HG03135 (cell line): ENCODE data around the gene CALY.

Experiments
- ATAC-seq: cut with Tn5 transposase; IDR thresholded peaks from one replicate; pipeline ENCODE4 v1.9.1; 2021; ENCODE audit warnings: mild to moderate bottlenecking, moderate library complexity; ENCODE audit not compliant: unreplicated experiment

Gene CALY

DNA sequence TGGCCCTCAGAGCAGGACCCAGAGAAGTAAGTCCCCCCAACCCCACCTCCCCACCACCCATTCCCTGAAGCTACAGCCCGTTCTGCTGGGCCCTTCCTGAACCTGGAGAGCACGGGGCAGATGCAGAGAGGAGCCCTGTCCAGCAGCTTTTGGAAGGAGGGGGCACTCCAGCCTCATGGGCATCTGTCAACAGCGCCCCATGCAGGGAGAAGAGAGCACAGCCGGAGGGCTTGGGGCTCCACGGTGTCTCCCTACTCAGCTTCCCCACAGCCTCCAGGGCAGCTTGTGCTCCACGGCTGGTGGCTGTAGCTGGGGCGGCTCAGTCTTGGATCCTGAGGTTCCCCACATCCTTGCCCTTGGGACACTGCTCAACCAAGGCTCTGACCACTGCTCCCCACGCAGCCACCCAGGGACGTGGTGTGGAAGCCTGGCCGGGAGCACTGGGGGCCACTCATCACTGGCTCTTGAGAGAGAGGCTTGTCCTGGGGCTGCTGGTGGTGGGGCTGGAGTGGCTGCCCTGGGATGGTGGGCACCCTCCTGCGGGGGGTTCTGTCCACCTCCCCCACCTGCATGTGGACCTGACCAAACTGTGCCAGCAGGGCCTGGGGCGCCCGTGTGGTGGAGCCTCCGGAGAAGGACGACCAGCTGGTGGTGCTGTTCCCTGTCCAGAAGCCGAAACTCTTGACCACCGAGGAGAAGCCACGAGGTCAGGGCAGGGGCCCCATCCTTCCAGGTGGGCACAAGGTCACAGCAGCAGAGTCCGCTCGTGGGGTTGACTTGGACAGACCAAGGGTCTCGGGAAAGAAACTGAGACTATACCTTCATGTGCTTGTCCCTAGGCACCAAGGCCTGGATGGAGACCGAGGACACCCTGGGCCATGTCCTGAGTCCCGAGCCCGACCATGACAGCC is 15.0 kb upstream of the CALY start:
- ATAC-seq, result no peak

DNA sequence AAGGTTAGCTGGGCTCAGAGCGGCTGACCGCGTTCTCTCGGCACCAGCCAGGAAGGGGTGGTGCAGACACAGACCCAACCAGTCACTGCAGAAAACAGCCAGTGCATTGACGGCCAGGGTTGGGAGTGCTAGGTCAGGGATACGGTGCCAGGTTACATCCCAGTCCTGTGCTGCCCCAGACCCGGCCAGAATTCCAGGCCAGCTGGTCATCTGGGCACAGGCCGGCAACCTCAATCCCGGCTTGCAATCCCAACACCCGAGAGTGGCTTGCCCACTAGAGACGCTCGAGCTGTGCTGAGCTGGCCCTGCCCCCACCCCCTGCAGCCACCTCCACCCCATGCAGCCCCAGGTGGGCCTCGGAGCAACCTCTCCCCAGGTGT is 14.2 kb upstream of the CALY start:
- ATAC-seq, result no peak

DNA sequence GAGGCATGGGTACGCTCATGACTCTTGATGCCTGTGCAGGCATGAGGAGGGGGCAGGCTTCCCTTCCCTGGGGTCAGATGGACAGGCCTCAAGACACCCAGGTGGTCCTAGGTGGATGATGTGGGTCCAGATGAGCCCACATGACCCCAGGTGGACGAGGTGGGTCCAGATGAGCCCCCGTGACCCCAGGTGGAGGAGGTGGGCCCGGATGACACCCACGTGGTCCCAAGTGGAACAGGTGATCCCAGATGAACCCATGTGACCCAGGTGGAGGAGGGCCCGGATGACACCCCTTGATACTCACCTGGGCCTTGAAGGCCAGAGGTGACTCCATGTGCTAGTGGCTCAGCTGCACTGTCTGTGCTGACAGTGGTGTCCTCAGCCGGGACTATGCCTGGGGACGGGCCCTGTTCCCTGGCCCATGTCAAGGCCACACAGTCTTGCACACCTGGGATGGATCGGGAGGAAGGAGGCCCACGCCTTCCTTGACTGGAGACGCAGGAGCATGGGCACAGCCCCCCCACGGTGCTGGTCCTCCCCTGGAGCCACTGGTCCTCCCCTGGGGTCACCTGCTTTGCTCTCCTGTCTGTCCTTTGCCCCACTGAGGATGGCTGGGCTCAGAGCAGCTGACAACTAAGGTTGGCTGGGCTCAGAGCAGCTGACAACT is 13.7 kb upstream of the CALY start:
- no peak for ATAC-seq

DNA sequence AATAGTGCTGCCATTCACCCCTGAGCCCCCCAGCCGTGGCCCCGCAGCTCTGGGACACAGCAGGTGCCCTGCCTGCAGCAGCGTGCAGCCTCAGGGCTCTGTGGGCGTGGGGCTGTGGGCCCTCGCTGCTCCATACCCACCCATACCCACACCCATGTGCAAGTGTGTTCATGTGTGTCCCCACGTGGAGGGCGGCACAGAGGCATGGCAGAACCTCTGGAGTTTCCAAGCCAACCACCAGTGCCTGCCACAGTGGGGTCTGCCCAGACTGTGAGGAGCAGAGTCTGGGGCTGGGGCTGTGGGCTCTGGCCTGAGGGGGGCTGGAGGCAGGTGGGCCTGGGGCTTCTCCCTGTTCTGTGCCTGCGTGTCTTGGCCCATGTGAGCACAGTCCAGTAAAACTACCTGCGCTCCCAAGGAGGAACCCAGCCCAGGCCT is 12.9 kb upstream of the CALY start:
- ATAC-seq, result no peak

DNA sequence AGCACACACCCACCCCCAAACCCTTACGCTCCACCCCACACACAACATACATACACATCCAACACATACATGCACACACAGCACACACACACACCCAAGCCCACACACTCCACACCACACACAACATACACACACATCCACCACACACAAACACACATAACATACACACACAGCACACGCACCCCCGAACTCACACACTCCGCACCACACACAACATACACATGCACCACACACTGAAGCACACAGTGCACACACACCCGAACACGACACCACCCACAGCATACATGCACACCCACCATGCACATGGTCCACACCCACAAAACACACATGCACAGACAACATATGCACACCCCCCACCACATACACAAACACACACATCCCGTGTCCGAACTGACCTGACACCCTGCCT is 12.5 kb upstream of the CALY start:
- ATAC-seq, result no peak

DNA sequence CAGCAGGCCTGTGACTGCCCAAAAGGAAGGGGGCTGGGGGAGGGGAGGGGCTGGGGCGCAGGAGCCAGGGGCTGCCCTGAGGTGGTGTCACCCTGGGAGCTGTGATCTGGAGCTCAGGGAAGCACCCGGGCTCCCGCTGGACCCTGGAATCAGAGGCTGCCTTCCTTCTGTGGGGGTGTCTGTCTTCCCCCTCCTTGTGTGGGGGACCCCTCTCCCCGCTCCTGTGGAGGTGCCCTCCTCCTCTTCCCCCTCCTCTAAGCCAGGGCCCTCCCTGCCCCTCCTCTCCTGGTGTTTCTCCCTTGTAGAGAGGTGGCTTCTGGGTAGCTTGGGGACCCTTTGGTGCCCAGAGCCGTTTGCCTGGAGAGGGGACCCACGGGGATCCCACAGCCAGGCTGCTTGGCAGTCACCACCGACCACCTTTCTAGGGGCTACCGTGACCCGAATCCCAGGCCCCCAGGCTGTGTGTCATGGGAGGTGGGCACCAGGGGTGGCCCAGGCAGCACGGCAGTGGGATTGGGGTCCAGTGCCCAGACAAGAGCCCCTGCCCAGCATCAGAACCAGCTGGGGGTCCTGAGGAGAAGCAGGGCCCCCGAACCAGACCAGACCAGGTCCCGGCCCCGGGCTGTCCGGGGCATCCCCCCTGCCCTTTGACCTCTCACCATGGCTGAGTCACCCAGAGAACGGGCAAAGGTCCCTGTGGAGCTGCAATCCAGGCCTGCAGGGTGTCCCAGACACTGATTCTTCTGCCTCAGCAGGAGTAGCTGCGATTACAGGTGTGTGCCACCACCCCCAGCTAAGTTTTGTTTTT is 11.2 kb upstream of the CALY start:
- no peak for ATAC-seq

DNA sequence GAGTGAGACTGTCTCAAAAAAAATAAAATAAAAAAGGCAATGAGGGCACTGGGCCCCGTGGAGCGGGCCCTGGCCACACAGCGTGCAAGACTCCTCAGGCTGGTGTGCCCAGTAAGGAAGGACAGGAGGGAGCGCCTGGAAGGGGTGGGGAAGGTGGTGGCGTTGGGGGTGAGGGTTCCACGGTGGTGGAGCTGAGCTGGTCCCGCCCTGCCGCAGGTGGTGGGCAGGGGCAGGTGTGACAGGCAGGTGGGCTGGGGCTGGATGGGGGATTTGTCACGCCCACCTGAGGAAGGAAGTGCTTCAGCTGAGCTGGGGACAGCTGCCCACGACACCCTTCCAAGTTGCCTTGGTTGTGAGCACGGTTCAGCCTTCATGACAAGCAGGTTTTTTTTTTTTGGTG is 9.7 kb upstream of the CALY start:
- no peak for ATAC-seq

DNA sequence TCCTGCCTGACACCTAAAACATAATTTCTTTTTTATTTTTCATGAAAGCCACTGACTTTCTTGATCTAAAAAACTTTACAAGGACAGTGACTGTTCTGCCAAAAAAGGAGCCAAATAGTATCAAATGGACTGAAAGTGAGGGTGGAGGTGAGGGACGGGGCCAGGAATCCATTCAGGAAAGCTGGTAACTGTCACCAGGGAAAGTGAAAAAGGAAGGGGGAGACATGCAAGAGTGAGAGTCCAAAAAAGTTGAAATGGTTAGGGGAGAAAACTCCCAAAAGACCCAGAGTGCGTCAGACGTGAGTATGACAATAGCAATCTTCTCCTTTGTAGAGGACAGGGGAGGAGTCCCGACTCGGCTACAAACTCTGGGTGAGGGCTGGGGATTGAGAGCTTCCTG is 7.5 kb upstream of the CALY start:
- no peak for ATAC-seq

DNA sequence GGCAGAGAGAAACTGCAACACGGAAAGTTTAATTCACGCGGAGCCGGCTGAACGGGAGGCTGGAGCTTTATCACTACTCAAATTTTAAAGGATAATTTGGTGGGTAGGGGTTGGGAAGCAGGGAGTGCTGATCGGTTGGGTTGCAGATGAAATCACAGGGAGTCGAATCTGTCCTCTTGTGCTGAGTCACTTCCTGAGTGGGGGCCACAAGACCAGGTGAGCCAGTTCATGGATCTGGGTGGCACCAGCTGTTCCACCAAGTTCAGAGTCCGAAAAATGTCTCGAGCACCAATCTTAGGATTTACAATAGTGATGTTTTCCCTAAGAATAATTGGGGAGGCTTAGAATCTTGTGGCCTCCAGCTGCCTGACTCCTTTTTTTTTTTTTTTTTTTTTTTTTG is 6.9 kb upstream of the CALY start:
- no peak for ATAC-seq

DNA sequence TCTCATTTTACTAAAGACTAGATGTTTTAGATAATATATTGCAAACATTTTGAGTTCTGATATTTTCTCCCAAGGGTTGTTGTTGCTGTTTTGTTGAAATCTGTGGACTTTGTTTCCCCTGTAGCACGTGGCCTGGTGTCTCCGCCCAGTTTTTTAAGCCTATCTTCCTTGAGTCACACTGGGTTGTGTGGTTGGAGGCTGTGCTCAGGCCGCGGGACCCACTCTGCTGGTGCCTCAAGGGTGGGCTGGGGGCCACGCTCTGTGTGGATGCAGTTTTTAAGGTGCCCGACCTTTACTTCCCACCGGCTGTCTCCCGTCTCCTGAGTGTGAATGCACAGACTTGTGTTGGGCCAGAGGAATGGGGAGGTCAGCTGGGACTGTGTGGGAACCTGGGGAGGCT is 6.2 kb upstream of the CALY start:
- ATAC-seq, result no peak

DNA sequence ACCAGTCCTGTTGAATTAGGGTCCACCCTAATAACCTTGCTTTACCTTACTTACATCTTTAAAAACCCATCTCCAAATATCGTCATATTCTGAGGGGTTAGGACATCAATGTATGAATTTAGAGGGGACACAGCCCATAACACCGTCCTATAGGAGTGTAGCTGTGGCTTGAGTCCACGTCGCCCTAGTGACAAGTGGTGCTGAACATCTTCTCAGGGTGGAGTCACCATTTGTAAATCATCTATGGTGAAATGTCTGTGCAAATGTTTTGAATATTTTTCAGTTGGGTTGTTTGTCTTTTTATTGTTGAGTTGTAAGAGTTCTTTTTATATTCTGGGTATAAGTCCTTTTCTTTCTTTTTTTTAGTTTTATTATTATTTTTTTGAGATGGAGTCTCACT is 5.3 kb upstream of the CALY start:
- ATAC-seq, result no peak

DNA sequence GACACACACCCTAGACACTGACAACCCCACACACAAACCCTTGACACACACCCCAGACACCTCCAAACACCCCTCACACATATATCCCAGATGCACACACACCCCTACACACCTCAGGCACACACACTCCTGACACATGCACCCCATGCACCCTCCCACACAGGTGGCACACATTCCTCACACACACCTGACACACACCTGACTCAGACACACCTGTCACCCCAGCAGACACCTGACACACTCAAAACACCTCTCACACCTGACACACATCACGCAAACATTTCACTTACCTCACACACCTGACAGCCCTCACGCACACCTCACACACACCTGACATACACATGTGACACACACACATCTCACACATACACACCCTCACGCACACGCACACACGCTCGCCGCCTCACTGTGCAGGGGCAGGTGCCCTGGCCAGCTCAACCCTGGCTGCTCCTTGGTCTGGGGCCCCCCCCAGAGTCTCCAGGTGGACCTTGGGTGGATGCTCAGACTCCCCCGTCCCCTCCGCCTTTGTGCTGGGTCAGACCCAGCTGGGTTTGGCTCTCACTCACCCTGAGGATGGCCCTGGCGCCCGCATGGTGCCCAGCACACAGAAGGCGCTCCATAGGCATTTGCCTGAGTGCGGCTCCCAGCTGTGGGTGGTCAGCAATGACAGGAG is 3.1 kb upstream of the CALY start:
- ATAC-seq, result no peak

DNA sequence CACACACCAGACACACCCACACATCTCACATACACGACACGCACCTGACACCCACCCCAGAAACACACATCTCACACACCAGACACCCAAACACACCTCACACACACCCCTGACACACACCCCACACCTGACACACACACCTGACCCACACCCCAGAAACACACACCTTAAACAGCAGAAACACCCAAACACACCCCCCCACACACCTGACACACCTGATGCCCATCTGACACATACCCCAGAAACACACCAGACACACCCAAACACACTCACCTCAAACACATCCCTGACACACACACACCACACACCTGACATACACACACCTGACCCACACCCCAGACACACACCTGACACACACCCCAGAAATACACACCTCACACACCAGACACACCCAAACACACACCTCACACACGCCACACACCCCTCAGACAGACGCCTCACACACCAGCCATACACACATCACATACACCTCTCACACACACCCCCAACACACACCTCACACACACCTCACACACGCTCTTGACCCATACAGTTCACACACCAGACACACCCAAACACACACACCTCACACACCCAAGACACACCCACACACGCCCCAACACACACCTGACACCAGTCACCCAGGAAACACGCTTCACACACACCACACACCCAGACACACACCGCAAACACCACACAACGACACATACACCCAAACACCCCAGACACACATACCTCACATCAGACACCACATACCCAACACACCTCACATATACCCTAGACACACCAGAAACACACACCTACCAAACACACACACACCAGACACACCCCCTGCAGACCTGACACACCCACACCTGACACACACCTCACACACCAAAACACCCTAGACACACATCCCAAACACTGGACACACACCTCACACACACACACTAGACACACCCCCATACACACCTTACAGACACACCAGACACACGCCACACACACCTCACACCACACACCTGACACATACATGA is 1.7 kb upstream of the CALY start:
- no peak for ATAC-seq

DNA sequence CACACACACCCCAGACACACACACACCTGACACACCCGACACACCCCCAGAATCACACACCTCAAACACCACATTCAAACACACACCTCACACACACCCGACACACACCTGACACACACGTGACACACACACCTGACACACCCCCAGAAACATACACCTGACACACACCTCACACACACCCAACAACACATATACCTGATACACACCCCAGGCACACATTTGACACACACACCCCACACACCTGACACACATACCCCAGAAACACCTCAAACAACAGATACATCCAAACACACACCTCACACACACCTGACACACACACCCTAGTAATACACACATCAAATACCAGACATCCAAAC is 652 bp upstream of the CALY start:
- no peak for ATAC-seq

DNA sequence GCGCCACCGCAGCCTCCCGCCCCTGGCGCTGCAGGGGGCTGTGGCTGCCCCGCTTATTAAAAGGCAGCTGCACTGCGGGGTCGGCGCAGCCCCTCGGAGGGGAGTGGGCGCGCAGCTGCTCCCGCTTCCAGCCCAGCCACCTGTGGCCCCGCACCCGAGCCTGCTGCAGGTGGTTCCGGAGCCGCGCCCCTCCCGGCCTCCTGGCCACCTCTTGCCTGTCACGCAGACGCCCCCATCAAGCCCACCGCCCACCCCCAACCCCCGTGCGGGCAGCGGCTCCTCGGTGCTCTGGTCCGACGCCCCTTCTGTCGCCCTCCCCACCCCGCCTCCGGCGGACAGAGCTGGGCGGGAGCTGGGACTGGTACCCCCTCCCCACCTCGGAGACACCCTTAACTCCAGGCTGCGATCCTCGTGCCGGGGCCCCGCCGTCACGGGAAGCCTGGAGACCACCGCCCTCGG is 549 bp downstream of the CALY start:
- no peak for ATAC-seq

DNA sequence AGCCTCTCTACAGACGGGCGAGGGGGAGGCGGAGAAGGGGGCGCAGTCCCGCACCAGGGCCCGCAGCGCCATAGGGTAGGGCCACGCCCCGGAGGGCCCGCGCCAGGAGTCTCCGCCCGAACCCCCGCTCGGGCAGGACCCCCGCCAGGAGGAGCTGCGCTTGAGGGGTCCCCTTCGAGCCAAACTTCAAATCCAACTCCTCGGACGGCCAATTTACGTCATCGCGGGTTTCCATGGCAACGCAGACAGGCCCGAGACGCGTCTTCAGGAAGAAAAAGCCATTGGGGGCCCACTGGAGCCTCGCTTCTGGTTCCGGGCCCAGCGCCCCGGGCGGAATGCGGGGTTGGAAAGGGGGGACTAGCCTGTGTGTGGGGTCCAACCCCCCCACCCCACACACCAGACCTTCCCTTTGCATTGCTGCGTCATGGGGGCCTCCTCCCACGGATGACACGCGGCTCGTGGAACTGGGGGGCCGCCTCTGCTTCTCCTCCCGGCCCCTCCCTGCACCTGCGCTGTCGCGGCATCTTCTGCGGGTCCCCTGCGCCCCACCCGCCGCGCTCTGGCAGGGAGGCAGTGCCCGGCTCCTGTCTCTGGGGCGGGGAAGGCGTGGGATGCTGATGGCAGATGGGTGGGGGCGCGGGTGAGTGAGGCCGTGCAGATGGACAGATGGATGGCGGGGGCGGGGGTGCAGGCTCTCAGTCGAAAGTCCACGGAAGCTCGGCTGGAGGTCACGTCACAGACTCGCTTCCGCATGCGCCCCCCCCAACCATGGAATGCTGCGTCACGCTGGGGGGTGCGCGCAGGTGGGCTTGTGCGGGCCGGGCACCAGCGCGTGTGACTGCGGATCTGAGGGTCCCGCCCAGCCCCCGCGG is 1.2 kb downstream of the CALY start:
- no peak for ATAC-seq

DNA sequence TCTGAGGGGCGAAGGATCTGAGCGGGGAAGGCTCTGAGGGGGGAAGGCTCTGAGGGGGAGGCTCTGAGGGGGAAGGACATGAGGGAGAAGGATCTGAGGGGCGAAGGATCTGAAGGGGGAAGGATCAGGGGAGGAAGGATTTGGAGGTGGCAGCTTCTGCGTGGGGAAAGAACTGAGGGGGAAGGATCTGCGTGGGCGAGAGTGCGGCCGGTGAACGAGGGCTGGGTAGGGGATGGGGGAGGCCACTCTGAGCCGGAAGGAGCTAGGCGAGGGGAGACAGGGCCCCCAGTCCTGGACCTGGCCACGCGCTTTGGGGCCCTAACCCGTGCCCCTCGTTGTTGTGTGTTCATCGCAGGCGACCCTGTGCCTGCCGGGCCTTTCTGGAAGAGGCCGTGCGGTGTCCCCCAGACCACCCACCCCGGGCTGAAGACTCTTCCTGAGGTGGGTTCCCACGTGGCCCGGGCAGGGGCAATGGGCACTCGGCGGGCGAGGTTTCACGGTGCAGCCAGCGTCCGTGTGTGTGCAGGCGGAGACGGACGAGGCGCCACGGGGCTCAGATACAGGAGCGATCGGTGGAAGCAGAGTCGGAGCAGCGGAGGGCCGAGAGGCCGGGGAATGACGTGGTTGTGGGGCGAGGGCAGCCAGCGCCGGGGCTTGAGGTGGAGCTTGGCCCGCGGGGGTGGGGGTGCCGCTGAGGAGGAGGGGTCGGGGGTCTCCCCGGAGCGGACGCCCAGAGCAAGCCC is 2.0 kb downstream of the CALY start:
- ATAC-seq, result no peak
